PC-3 (cell line): ENCODE results near the gene PBRM1. TPM values are rescaled to one million over a fixed set of nuclear protein-coding genes. Genes with fewer than 3 reads are reported as not detected.
A peak's percentile ranks its signal among the peaks of the same experiment; 100 is the strongest.

Source experiments
- ATAC-seq: fragments of 200-7000 bp; cut with Tn5 transposase; 2 replicates; pipeline ENCODE4 v1.9.1; 2020; ENCODE audit warnings: mild to moderate bottlenecking, moderate library complexity
- BruUV-seq: library from RNA; stranded (reverse); fragments of 400-500 nt; replicated peaks from 2 replicates; lab custom pipeline; 2021; lab: Mats Ljungman, UMichigan
- CTCF ChIA-PET: fragments of 300-600 bp; sonication (Branson Sonifier 250); formaldehyde crosslinking; loops from one replicate; lab custom pipeline; 2022; ENCODE audit warnings: antibody characterized with exemption; lab: Charles Lee
- POLR2A ChIA-PET: fragments of 300-600 bp; sonication (Branson Sonifier 250); formaldehyde crosslinking; loops from one replicate; lab custom pipeline; 2022; ENCODE audit warnings: antibody characterized with exemption; ENCODE audit not compliant: unreplicated experiment; lab: Charles Lee
- DNase-seq: peaks from one replicate; pipeline ENCODE4 v3.0.0-alpha.2; 2015
- H2AFZ ChIP-seq: fragments of 300-600 bp; sonication (generic); 2 replicates; pipeline ENCODE4 v1.6.0; 2016; ENCODE audit warnings: antibody characterized with exemption, low read length
- H3F3A ChIP-seq: fragments of 300-600 bp; sonication (generic); one replicate; pipeline ENCODE4 v1.6.0; 2017; ENCODE audit warnings: antibody characterized with exemption, low read length, control low read depth, mild to moderate bottlenecking; ENCODE audit not compliant: unreplicated experiment
- H3K27ac ChIP-seq: fragments of 300-600 bp; sonication (generic); 2 replicates; pipeline ENCODE4 v1.5.1; 2016; ENCODE audit warnings: mild to moderate bottlenecking, low read length
- H3K27me3 ChIP-seq: fragments of 300-600 bp; sonication (generic); 2 replicates; pipeline ENCODE4 v1.6.1; 2016; ENCODE audit warnings: low read length, mixed read lengths
- H3K36me3 ChIP-seq: fragments of 300-600 bp; sonication (generic); 2 replicates; pipeline ENCODE4 v1.6.1; 2016; ENCODE audit warnings: low read depth, mixed run types, low read length, mixed read lengths
- H3K4me1 ChIP-seq: fragments of 300-600 bp; sonication (generic); 2 replicates; pipeline ENCODE4 v1.5.1; 2016; ENCODE audit warnings: low read length; ENCODE audit not compliant: insufficient read depth
- H3K4me2 ChIP-seq: fragments of 300-600 bp; sonication (generic); 2 replicates; pipeline ENCODE4 v1.6.0; 2016; ENCODE audit warnings: low read length
- H3K4me3 ChIP-seq: fragments of 300-600 bp; sonication (generic); 2 replicates; pipeline ENCODE4 v1.5.1; 2016; ENCODE audit warnings: mild to moderate bottlenecking, low read length, mixed read lengths
- H3K79me2 ChIP-seq: fragments of 300-600 bp; sonication (generic); 2 replicates; pipeline ENCODE4 v1.6.1; 2017; ENCODE audit warnings: low read length, mixed read lengths
- H3K9ac ChIP-seq: fragments of 300-600 bp; sonication (generic); 2 replicates; pipeline ENCODE4 v1.6.0; 2016; ENCODE audit warnings: mild to moderate bottlenecking, low read length
- H3K9me2 ChIP-seq: fragments of 300-600 bp; sonication (generic); replicated peaks from 2 replicates; pipeline ENCODE4 v1.6.1; 2016; ENCODE audit warnings: mixed run types, low read length, mixed read lengths
- H3K9me3 ChIP-seq: fragments of 300-600 bp; sonication (generic); 2 replicates; pipeline ENCODE4 v1.6.1; 2016; ENCODE audit warnings: low read length, mixed read lengths
- H4K20me1 ChIP-seq: fragments of 300-600 bp; sonication (generic); 2 replicates; pipeline ENCODE4 v1.6.1; 2016; ENCODE audit warnings: low read length, mixed read lengths
- CTCF ChIP-seq: fragments of 300-600 bp; sonication (generic); conservative IDR thresholded peaks from 2 replicates; pipeline ENCODE4 v1.5.1; 2017; ENCODE audit warnings: antibody characterized with exemption, low read depth, mild to moderate bottlenecking, low read length
- EZH2 ChIP-seq: fragments of 300-600 bp; sonication (generic); IDR thresholded peaks from one replicate; pipeline ENCODE4 v1.6.1; 2017; ENCODE audit warnings: antibody characterized with exemption, mild to moderate bottlenecking, low read length; ENCODE audit not compliant: unreplicated experiment
- EZH2phosphoT487 ChIP-seq: fragments of 300-600 bp; sonication (generic); IDR thresholded peaks from 2 replicates; pipeline ENCODE4 v1.6.1; 2018; ENCODE audit warnings: mild to moderate bottlenecking, antibody characterized with exemption, low read length, borderline replicate concordance
- intact Hi-C: fragments of 100-400 bp; cut with micrococcal nuclease; formaldehyde crosslinking; loops from 2 replicates; pipeline ENCODE4 v1.9.0; 2023
- total RNA-seq: library from RNA; depleted of rRNA; stranded (reverse); fragments of >200 nt; gene quantifications from 2 replicates; pipeline ENCODE4 v1.2.3, GENCODE V29; 2014

The PBRM1 gene
- total RNA-seq, 1 experiment from 2014 or later = 59.7 TPM

GRCh38 chr3:52536369-52537164 is 149.1 kb downstream of the PBRM1 start, which contains the start of gene UQCC5:
Gene UQCC5 (plus strand): TSS chr3:52536605. CDS start chr3:52536756, 151 bp downstream.
- peaks cover 28% of the 10 kb centered on the region for H4K20me1 ChIP-seq
- H3K27ac ChIP-seq = peak within 1 kb of the TSS; percentile 48
- peak; percentile 82 for ATAC-seq
- H3K36me3 ChIP-seq = peaks cover 15% of the 10 kb centered on the region; the same call in 1 of the 2 replicates
- H3K27me3 ChIP-seq = no peaks in the 10 kb centered on the region
- H3K4me3 ChIP-seq = peak within 1 kb of the TSS; percentile 90
- TSS peak; percentile 65 for BruUV-seq
- intact Hi-C loops = loop anchor here (10.0 kb wide), 1 partner anchor 148 kb away; the partner anchor contains the start of genes GNL3 and PBRM1
- ChIA-PET POLR2A (interaction anchor here (0.5 to 0.9 kb wide), 6 partner anchors 31 to 361 kb away, joined by 3 to 5 read pairs (median 4); partner anchors contain the start of gene STIMATE), CTCF (no interaction called here)
- H3K9me2 ChIP-seq = no peaks in the 10 kb centered on the region
- H3K4me2 ChIP-seq = peak within 1 kb of the TSS; percentile 96
- H3K9me3 ChIP-seq = no peaks in the 10 kb centered on the region
- H3K79me2 ChIP-seq = peaks cover 73% of the 10 kb centered on the region
- peak within 1 kb of the TSS; percentile 92 for H3K9ac ChIP-seq
- H2AFZ ChIP-seq = peak within 1 kb of the TSS; percentile 78
- peak; percentile 99 for DNase-seq
- no peaks in the 10 kb centered on the region for H3F3A ChIP-seq
- peaks cover 46% of the 10 kb centered on the region for H3K4me1 ChIP-seq
- TF ChIP-seq CTCF = no peak
- TF ChIP-seq EZH2phosphoT487 = no peak
- no peak for TF ChIP-seq EZH2

- Histone ChIP-seq H3K9ac (no peak overlapping the region), H3K36me3 (peaks cover 11% of the 10 kb centered on the region; the same call in 1 of the 2 replicates), H3K27me3 (no peaks in the 10 kb centered on the region), H3K4me3 (peak overlapping the region; percentile 56), H3K27ac (no peak overlapping the region), H3K4me2 (peak overlapping the region; percentile 83), H3K79me2 (peaks cover 73% of the 10 kb centered on the region), H3F3A (no peaks in the 10 kb centered on the region), H4K20me1 (peaks cover 26% of the 10 kb centered on the region), H3K4me1 (peaks cover 46% of the 10 kb centered on the region), H2AFZ (peak overlapping the region; percentile 78), H3K9me2 (no peaks in the 10 kb centered on the region), H3K9me3 (no peaks in the 10 kb centered on the region)
- DNase-seq = no peak
- CTCF ChIA-PET = no interaction called here
- ATAC-seq = no peak
- POLR2A ChIA-PET = interaction anchor here (0.5 to 0.9 kb wide), 6 partner anchors 32 to 361 kb away, joined by 3 to 5 read pairs (median 4); partner anchors contain the start of gene STIMATE
- BruUV-seq = no TSS peak
- TF ChIP-seq EZH2phosphoT487 (no peak), CTCF (no peak), EZH2 (no peak)
- intact Hi-C loops = loop anchor here (10.0 kb wide), 1 partner anchor 149 kb away; the partner anchor contains the start of genes GNL3 and PBRM1
Observed at GRCh38 chr3:52536112-52536368, 149.7 kb downstream of the PBRM1 start.
